Gastrocnemius medialis (tissue), 4 donors: Measurements from ENCODE around the gene KLHL29. TPM values are rescaled to one million over a fixed set of nuclear protein-coding genes. Genes with fewer than 3 reads are reported as not detected.

Source experiments
- ATAC-seq, 2 donors: fragments of 150-250 bp; one replicate each; pipeline ENCODE4 v1.9.1; 2016
- DNase-seq, 2 donors: peaks; one replicate each; pipeline ENCODE4 v3.0.0-alpha.2; 2019
- H3K27ac ChIP-seq, 4 donors: fragments of 200-600 bp; sonication (generic); 1 replicate in 1 of 4; 2 replicates in 3 of 4; pipeline ENCODE4 v1.5.1; 2016 to 2018; ENCODE audit warnings: mild to moderate bottlenecking in 2 of 4, moderate library complexity in 1 of 4
- H3K27me3 ChIP-seq, 3 donors: fragments of 200-600 bp; sonication (generic) in 2 of 3; 1 replicate in 1 of 3; 2 replicates in 2 of 3; pipeline versions ENCODE4 v1.5.1 to v1.6.0; 2016 to 2019; ENCODE audit warnings: mild to moderate bottlenecking in 1 of 3, moderate library complexity in 1 of 3
- H3K36me3 ChIP-seq, 2 donors: fragments of 200-600 bp; sonication (generic) in 1 of 2; one replicate each; pipeline ENCODE4 v1.5.1; 2017 to 2018
- H3K4me1 ChIP-seq, 2 donors: fragments of 200-600 bp; sonication (generic) in 1 of 2; one replicate each; pipeline ENCODE4 v1.5.1; 2016 to 2017; ENCODE audit warnings: mild to moderate bottlenecking in 2 of 2
- H3K4me3 ChIP-seq, 4 donors: fragments of 200-600 bp; sonication (generic) in 3 of 4; 1 replicate in 1 of 4; 2 replicates in 3 of 4; pipeline ENCODE4 v1.5.1; 2016 to 2019; ENCODE audit warnings: mild to moderate bottlenecking in 2 of 4
- H3K9me3 ChIP-seq, 3 donors: fragments of 200-600 bp; sonication (generic) in 2 of 3; 1 replicate in 1 of 3; 2 replicates in 2 of 3; pipeline ENCODE4 v1.5.1; 2016 to 2019
- POLR2A ChIP-seq, 2 donors: fragments of 450-650 bp; IDR thresholded peaks; one replicate each; pipeline ENCODE4 v1.6.1; 2017; ENCODE audit warnings: antibody characterized with exemption in 2 of 2, mild to moderate bottlenecking in 2 of 2, moderate library complexity in 2 of 2
- in situ Hi-C, 4 donors: fragments of 200-750 bp; cut with MboI; loops; one replicate each; pipeline versions ENCODE4 v1.15.0 to v1.8.0; 2017; ENCODE audit warnings: low sequenced_read_pairs in 4 of 4
- intact Hi-C: fragments of 100-400 bp; cut with DNase I; formaldehyde crosslinking; loops from one replicate; pipeline ENCODE4 v1.15.1; 2023; ENCODE audit warnings: low total_unique reads
- total RNA-seq, 4 donors: library from RNA; depleted of rRNA; stranded (reverse); fragments of >200 nt; gene quantifications; one replicate each; pipeline versions ENCODE4 v1.1.0 to v1.2.3, GENCODE V29; 2016
- TF ChIP-seq, protein P1 (sequence below), 5 experiments: fragments of 450-650 bp in 3 of 5; fragments of 200-600 bp in 2 of 5; sonication (generic) in 2 of 5; IDR thresholded peaks in 4 of 5; conservative IDR thresholded peaks in 1 of 5; 1 replicate in 4 of 5; 2 replicates in 1 of 5; pipeline ENCODE4 v1.5.1; 2016 to 2019; ENCODE audit warnings: antibody characterized with exemption in 5 of 5, mild to moderate bottlenecking in 3 of 5, moderate library complexity in 3 of 5

Gene KLHL29
- total RNA-seq, 4 donors from 2014 or later, result 4.3 to 24.9 (median 8.7) TPM

GRCh38 chr2:23435250-23436035, 50.5 kb downstream of the KLHL29 start:
- no peak for TF ChIP-seq POLR2A (IDR thresholded peaks at IDR 0.05)
- TF ChIP-seq, protein P1, sequence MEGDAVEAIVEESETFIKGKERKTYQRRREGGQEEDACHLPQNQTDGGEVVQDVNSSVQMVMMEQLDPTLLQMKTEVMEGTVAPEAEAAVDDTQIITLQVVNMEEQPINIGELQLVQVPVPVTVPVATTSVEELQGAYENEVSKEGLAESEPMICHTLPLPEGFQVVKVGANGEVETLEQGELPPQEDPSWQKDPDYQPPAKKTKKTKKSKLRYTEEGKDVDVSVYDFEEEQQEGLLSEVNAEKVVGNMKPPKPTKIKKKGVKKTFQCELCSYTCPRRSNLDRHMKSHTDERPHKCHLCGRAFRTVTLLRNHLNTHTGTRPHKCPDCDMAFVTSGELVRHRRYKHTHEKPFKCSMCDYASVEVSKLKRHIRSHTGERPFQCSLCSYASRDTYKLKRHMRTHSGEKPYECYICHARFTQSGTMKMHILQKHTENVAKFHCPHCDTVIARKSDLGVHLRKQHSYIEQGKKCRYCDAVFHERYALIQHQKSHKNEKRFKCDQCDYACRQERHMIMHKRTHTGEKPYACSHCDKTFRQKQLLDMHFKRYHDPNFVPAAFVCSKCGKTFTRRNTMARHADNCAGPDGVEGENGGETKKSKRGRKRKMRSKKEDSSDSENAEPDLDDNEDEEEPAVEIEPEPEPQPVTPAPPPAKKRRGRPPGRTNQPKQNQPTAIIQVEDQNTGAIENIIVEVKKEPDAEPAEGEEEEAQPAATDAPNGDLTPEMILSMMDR (IDR thresholded peaks at IDR 0.05 in 4 of 5, conservative IDR thresholded peaks at IDR 0.05 in 1 of 5), result no peak
- ATAC-seq, result no peak
- intact Hi-C loops (no loop called here), in situ Hi-C loops (no loop called here)
- no peaks in the 10 kb centered on the region for H3K4me1 ChIP-seq
- no peak for DNase-seq
- no peaks in the 10 kb centered on the region for H3K27me3 ChIP-seq
- H3K36me3 ChIP-seq, result no peaks in the 10 kb centered on the region
- no peaks in the 10 kb centered on the region for H3K9me3 ChIP-seq
- no peak overlapping the region for H3K4me3 ChIP-seq
- no peak overlapping the region for H3K27ac ChIP-seq

DNA sequence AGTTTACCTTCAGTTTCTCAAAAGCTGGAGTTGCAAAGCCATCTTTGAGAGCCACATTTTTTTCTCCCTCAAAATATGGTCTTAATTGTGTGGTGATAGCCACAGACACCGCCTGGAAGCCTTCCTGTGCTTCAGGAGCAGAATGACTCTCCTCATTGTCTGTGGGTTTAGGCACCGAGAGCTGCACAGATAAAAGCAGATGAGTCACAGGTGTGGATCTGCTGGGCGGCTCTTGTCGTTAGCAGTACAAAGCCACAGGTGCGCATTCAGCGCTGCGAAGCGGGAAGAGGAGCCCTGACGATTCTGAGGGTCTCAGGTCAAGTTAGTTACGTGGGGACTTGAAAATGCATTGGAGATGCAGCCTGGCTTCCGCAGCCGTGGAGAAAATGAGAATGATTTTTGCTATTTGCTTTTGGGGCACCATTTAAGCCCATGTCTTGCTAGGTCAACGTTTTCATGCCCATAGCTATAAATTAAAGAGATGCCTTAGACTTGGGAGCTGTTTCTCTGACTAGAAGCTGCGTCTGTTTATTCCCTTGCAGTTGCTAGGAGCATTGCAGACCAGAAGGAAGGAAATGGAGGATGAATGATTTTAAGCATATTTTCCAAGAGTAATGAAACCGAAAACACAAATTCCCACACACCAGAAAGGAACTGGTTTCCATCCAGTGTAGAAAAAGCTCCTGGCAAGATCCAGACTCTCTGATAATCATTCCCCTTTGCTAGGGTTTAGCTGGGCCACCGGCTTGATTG, 51.5 kb downstream of the KLHL29 start:
- ATAC-seq, result no peak
- H3K36me3 ChIP-seq, result no peaks in the 10 kb centered on the region

GRCh38 chr2:23441414-23441813, 56.4 kb downstream of the KLHL29 start:
- DNase-seq (no peak), ATAC-seq (no peak)
- H3K4me1 ChIP-seq, result no peaks in the 10 kb centered on the region
- no peak overlapping the region for H3K27ac ChIP-seq
- intact Hi-C loops, result no loop called here
- H3K27me3 ChIP-seq, result no peaks in the 10 kb centered on the region
- no peak overlapping the region for H3K4me3 ChIP-seq
- H3K36me3 ChIP-seq, result no peaks in the 10 kb centered on the region
- TF ChIP-seq POLR2A (IDR thresholded peaks at IDR 0.05), result no peak
- TF ChIP-seq, protein P1 (IDR thresholded peaks at IDR 0.05 in 4 of 5, conservative IDR thresholded peaks at IDR 0.05 in 1 of 5), result no peak
- no peaks in the 10 kb centered on the region for H3K9me3 ChIP-seq
- in situ Hi-C loops, result no loop called here

More for the DNA sequence above, 51.5 kb downstream of the KLHL29 start:
- H3K9me3 ChIP-seq, result no peaks in the 10 kb centered on the region
- intact Hi-C loops, result no loop called here
- H3K4me1 ChIP-seq, result no peaks in the 10 kb centered on the region
- no peaks in the 10 kb centered on the region for H3K27me3 ChIP-seq
- in situ Hi-C loops, result no loop called here
- no peak overlapping the region for H3K4me3 ChIP-seq
- DNase-seq, result no peak
- no peak overlapping the region for H3K27ac ChIP-seq
- no peak for TF ChIP-seq POLR2A (IDR thresholded peaks at IDR 0.05)
- TF ChIP-seq, protein P1 (IDR thresholded peaks at IDR 0.05 in 4 of 5, conservative IDR thresholded peaks at IDR 0.05 in 1 of 5), result no peak

DNA sequence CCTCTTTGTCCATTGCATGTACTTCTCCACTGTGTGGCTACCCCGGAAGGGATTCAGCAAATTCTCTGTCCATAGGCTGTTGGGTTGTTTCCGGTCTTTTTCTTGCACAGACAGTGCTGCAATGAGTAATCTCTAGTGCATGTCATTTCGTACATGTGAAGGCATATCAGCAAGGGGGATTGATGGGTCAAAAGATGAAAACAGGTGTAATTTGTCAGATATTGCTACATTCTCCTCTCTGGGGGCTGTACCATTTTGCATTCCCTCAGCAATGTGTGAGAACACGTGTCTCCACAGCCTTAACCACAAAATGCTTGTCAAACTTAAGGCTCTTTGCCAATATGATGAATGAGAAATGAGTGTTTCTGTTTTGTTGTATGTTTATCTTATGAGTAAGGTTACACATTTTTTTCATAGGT, 60.5 kb downstream of the KLHL29 start:
- TF ChIP-seq POLR2A (IDR thresholded peaks at IDR 0.05), result no peak
- TF ChIP-seq, protein P1 (IDR thresholded peaks at IDR 0.05 in 4 of 5, conservative IDR thresholded peaks at IDR 0.05 in 1 of 5), result no peak
- no peak for DNase-seq
- intact Hi-C loops, result no loop called here
- Histone ChIP-seq H3K27ac (no peak overlapping the region), H3K4me3 (no peak overlapping the region), H3K36me3 (no peaks in the 10 kb centered on the region), H3K27me3 (no peaks in the 10 kb centered on the region), H3K9me3 (no peaks in the 10 kb centered on the region), H3K4me1 (peaks cover 0 to 4% of the 10 kb centered on the region in 2 donors)
- no peak for ATAC-seq
- in situ Hi-C loops, result no loop called here
